HG03442 (cell line): ENCODE data around the gene PFKL.

Experiments used
- ATAC-seq: cut with Tn5 transposase; IDR thresholded peaks from one replicate; pipeline ENCODE4 v1.9.1; 2021; ENCODE audit warnings: mild to moderate bottlenecking, moderate library complexity; ENCODE audit not compliant: unreplicated experiment

Gene PFKL

DNA sequence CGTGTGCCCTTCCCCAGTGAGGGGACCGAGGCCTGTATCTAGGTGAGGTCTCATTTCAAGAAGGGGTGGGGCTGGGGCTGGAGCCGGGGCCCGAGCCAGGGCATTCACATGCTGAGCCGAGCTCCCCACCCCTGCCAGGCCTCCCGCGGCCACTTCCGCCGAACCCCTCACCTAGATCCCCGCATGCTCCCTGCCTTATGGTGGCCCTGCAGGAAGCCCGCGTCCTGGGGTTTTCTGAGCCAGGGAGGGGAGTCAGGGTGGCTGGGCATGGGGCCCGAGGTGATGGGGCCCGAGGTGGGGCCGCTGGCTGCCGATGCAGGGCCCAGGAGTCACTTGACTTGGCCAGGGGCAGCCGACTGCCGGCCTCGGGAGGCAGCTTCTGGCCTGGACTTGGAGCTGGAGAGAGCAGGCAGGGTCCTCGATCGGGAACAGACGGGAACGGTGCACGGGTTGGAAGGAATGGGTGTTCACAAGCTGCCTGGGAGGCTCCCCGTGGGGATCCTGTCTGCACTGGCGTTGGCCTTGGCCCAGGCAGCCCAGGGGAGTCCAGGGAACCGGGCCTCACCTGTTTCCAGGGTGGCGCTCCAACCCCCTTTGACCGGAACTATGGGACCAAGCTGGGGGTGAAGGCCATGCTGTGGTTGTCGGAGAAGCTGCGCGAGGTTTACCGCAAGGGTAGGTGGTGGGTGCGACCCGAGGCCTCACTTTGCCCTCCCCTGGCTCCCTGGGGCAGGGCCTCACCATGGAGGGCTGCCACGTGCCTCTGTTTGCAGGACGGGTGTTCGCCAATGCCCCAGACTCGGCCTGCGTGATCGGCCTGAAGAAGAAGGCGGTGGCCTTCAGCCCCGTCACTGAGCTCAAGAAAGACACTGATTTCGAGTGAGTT is 25.8 kb downstream of the PFKL start:
- ATAC-seq: no peak

DNA sequence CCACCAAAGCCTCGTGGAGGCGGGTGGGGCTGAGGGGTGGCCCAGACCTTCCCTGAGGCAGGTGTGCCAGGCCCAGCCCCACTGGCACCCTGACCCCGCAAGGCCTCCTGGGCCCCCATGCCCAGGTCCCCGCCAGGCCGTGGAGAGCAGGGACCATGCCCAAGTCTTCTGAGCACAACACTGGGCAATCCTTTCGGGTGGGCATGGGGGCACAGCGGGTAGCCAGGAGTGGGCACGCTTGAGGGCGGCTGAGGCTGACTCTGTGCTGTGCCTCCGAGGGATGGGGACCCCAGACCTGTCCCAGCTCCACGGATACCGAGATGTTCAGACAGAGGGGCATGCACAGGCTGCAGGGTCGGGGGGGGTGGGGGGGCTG is 26.4 kb downstream of the PFKL start:
- no peak for ATAC-seq

DNA sequence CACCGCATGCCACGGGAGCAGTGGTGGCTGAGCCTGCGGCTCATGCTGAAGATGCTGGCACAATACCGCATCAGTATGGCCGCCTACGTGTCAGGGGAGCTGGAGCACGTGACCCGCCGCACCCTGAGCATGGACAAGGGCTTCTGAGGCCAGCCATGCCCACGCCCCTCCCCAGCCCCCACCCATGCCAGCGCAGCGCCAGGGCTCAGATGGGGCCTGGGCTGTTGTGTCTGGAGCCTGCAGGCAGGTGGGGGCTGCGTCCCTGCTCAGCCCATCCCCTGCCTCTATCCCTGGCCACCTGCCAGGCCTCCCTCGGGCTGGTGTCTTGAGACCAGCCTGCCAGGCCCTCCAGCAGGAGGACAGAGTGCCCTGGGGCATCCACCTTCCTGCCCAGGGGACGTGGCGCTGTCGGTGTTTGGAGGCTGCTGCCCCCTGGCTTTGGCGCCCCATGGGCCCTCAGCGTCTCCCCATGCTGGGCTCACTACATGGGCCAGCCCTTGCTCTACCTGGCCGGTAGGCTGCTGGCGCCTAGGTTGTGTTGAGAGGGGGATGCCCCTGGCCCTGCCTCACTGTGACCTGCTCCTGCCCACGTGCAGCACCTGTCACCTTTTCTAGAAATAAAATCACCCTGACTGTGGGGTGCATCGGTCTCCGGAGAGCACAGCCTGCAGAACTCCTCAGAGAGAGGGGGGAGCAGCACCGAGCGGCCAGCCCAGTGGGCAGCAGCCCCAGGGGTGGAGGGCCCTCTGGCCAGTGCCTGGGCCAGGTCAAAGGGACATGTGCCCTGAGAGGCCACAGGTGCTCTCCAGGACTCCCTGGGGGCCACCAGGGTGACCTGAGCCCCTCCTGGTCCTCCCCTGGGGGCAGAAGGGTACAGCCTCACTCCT is 27.1 kb downstream of the PFKL start:
- ATAC-seq: no peak

DNA sequence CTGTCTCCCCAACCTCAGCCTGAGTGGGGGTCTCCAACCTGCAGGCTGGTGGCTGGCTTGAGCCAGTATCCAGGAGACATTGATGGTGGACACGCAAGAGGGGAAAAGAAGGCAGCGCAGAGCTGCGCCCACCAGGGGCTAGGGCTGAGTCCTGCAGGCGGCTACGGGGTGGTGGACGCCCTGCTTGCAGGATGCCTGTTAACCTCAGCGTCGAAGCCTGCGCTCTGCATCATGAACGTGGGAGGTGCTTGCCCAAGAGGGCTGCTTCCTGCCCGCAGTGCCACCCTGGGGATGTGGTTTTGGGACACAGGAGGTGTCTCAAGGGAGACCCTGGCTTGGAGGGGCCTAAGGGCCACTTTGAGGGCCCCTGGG is 27.7 kb downstream of the PFKL start:
- ATAC-seq: no peak

DNA sequence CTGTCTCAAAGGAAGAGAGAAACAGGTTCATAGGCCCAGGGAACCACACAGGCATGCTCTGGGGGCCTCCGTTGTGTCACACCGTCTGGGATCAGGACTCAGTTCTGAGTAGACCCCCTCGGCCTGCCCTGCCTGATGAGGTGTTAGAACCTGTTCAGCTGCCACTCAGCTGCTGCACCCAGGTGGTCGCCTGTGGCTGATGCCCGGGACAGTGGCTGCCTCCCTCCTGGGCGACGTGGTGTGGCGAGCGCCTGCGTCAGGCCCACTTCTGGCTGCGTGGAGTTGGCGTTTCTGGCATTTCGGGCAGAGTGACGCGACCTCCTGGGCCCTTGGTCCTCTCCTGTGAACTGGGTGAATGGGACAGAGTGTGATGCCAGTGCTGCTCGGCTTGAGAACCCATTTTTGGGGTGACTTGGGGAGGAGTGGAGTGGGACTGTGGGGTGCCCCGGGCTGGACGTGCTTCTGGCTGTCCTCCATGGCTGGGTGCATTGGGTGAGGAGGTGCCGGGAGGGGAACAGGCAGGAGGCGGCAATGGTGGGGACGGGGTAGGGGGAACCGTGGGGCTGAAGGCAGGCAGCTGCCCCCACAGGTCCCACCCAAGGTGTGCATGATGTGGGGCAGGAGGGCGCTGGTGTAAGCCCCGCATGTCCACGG is 28.5 kb downstream of the PFKL start:
- ATAC-seq: no peak

DNA sequence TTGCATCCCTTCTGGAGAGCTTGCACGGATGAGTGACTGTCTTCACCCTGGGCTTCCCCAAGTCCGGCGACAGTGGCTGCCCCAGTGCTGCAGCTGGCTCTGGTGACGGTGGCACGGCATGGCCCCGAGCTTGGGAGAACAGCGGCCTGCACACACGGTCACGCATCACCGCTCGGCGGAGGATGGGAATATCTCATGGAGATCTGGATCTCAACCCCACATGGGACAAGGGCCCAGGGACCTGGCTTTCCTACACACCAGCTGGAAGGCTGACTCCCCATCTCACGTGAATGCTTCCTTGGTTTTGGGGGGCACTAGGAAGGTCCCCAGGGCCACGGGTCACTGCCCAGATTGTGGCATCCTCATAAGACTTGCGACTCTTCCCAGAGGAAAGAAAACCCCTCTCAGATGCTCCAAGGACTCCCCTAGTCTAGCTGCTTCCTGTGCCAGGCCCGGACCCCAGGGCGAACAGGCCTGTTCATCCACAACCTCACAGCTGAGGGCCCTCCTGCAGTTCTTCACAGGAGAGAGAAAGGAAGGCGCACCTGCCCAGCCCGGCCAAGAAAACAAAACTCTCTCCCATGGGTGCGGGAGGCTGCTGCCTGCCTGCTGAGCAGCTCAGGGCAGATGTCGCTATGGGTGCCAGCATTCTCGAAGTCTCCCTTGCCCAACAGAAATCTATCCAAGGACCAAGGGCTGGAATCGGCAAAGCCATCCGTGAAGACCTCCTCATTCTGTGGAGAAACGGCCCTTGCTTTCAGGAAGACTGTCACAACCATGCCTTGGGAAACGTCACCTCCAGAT is 29.4 kb downstream of the PFKL start:
- no peak for ATAC-seq

DNA sequence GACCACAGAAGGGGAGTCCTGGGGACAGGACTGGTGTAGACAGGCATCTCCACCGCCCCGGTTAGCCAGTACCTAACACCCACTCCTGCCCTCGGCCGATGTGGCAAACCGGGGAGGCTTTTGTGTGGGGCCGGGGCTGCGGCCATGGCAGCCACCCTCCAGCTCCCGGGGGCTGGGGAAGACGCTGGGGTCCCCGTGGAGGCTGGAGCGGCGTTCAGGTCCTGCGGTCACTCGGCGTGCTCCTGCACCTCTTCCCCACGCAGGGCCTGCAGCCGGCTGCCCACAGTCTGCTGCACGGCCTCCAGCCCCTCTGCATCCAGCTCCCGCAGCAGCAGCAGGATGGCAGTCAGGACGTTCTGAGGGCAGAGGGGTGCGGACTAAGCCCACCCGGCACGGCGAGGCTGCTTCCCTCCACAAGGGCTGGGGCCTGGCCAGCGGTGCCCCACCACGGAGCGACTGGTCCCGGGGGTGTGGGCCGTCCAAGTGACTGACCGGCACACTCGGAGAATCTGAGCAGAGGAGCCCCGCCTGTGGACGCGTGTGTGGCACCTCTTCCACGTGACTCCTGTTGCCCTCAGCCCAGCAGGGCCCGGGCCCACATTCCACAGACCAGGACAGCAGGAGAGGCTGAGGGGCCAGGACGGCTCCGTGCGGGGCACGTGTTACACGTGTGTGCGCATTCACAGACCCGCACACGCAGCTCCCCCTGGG is 30.3 kb downstream of the PFKL start:
- ATAC-seq: no peak

DNA sequence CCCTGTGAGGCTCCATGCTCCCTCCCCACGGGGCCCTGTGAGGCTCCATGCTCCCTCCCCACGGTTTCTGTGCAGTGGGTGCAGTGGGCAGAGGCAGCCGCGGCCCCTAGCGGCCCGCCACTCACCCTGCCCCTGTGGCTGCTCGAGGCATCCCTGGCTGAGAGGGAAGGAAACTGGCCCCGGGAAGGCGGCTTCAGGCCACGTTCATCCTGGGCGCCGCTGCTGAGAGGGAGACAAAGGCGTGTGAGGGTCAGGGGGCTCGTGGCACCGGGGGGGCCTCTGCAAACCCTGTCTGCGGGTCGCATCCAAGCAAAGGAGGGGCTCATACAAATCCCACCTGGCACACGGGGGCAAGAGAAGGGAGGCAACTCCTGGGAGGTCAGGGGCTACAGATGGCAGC is 30.8 kb downstream of the PFKL start:
- ATAC-seq: no peak

DNA sequence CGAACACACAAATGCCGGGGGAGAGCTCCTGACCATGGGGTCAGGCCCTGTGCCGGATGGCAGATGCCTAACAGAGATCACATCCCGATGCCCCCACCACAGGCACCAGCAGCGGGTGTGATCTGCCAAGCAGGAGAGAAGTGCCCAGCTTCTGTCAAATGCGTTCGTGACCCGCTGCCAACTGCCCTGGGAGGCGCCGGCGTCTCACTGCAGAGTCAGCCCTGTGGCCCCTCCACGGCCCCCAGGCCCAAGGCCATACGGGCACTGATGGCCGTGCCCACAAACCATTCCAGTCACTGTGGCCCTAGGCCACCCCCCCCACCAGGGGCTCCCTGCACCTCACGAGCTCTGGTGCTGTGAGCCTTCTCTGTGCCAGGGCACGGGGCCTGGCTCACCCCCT is 31.4 kb downstream of the PFKL start:
- ATAC-seq: no peak

DNA sequence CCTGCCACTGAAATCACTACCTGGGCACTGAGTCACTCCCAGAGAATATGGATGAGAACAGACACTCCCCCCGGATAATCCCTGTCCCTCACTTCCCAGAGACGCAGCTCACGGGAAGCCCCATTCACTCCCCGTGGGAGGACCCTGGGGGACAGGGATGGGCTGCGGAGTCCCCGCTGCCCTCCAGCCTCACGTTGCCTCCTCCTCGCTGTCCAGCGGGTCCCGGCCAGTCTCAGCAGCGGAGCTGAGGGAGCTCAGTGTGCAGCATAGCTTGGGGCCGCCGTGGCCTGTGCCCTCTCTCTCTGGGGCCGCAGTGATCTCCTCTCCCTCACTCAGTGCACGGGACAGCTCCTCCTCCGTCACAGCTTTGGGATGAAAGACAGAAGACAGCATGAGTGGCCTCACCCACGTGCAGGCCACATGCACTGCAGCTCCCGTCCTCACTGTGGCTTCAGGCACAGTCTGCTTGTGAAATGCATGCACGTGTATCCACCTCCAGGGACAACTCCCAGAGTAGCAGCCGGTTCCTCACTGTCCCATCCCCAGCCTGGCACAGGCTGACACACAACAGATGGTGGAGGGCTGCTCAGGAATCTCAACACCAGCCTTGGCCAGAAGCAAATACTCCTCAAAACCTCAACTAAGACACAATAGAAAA is 31.9 kb downstream of the PFKL start:
- ATAC-seq: no peak

DNA sequence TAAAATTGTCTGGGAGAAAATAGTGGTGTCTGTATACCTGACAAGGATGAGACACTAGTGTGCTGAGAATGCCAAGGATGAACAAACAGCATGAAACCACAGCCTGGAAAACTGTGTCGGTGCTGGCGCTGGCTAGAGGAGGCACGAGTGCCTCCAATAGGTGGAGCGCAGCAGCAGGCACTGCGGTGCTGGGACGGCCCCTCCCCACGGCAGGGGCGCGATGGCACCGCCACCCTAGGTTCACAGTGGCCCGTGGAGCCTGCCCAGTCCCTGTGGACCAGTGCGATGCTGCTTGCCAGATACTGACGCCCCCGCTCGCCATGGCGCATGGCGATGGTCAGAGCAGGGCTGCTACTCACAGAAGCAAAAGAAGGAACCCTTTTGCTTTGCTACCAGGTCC is 32.5 kb downstream of the PFKL start:
- ATAC-seq: no peak

DNA sequence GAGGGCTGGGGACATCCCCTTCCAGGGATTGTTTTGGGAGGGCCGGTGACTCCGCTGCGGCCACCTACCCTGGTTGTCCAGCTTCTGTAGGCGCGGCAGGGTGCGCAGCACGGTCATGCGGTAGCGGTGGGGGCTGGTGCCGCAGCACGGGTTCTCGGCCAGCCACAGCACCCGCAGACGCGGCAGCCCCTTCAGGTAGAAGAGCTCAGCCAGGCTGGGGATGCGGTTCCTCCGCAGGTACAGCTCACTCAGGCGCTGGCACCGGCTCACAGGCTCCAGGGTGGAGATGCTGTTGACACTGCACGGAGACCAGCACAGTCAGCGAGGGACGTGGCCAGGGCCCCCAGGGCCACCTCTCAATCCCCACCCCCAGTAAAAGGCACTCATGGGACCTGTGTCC is 33.1 kb downstream of the PFKL start:
- no peak for ATAC-seq

DNA sequence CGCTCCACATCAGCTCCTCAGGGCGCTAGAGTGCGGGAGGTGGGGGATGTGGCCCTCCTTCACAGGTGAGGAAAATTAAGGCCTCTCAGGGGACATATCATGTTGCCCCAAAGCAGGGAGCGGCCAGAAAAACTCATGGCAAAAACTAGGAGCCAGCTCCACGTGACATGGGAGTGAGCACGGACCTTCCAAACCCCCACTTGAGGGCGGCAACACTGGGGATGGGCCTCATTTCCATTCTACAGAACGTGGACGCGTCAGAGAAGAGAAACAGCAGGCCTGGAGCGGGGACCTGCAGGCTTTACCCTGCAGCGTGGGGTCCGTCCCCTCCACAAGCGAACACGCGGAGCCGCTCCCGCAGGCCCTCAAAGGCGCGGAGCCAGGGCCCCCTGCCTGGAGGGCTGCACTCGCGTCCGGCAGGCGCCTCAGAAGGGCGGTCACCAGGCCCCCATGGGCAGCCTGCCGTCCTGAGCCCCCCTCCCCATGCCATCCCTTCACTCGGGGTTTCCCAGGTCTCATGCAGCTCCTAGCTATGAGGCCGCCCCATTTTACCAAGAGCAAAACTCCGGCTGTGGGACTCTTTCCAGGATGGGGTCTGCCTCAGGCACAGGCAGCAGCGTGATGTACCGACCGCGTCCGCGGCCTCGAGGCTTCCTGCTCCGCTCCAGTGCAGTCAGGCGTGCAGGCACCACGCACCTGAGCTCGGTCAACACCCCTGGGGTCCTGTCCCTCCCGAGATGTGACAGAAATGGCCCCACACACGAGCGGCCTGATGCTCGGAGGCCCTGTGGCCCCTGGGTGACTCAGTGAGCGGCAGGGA is 33.9 kb downstream of the PFKL start:
- ATAC-seq: no peak

DNA sequence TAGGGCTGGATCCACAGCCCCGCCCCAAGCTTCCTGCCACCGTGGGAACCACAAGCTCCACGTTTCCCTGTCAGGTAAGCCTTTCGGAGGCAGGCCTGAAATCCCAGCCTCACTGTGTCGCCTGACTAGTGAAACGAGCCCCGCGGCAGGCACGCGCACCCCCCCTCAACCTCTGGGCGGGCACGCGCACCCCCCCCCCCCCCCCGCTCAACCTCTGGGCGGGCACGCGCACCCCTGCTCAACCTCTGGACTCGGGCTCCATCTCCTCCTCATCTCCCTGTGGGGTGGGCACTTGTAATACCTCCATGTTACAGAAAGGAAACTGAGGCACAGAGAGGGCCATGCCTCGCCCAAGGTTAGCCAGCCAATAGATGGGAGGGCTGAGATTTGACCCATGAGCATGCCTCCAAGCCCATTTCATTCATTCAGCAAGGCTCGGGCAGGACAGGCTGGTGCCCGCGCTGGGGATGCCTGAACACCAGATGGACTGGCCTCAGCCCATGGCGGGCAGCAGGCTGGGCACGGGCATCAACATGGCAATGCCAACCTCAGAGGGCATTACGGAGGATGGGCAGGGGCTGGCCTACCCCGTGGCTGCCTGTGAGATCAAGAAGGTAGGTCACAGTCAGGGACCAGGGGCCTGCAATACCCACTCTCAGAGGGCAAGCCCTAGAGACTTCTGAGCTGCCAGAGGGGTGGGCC is 34.6 kb downstream of the PFKL start:
- ATAC-seq: no peak

DNA sequence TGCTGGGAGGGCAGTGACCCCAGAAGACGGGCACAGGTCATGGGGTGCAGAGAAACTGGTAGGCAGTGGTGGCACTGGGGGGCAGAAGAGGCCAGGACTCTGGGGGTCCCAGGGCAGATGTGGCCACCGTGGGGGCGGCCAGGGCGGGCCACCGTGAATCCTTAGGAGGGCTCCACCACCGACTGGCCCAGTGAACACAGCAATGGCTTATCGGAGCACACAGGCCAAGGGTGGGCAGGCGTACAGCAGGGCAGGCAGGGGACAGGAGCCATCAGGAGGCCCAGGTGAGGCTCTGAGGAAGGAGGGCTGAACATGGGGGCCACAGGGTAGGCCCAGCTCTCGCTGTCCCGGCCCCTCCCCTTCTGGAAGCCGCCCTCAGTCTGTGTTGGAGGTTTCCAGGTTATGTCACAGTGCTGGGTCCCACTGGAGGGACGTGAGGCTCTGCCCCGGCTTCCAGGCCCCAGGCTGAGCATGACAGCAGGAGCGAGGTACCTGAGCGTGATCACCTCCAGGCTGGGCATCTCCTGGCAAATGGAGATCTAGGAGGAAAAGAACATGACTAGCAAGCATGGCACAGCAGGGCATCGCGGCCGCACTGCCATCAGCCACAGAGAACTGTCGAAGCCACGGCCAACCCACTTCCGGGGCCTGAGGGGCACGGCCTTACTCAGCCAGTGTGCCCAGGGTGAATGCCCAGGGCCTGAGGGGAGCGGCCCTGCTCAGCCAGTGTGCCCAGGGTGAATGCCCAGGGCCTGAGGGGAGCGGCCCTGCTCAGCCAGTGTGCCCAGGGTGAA is 35.6 kb downstream of the PFKL start:
- ATAC-seq: no peak

DNA sequence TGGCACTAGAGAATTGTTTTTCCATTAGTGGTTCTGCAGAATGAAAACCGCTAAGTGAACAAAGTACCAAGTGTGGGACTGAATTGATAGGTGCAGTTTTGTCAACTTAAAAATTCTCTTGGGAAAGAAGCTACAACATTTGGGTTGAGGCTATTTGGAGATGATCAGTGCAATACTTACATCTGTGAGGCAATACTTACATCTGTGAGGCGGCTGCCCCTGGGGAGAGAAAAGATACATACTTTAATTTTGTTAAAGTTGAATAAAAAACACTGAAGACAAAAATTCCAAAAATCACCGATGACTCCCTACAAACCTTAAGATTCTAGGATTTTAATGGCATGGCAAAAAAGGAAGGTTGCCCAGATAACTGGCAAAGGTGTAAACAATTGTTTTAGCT is 37.6 kb downstream of the PFKL start:
- ATAC-seq: no peak
